DOHH2 (cell line): ENCODE measurements around the gene LTO1.

Experiments
- H3F3A ChIP-seq: fragments of 200-600 bp; sonication (generic), shearing (Covaris generic); 2 replicates; pipeline ENCODE4 v1.6.0; 2016; ENCODE audit warnings: antibody characterized with exemption, mild to moderate bottlenecking; ENCODE audit not compliant: control insufficient read depth, insufficient read depth
- H3K27ac ChIP-seq: fragments of 200-600 bp; sonication (generic); 2 replicates; pipeline ENCODE4 v1.5.1; 2014; ENCODE audit warnings: low read depth, mild to moderate bottlenecking, low read length, moderate library complexity
- H3K27me3 ChIP-seq: fragments of 200-600 bp; sonication (generic); 2 replicates; pipeline ENCODE4 v1.6.1; 2014; ENCODE audit warnings: mild to moderate bottlenecking, low read length, mixed read lengths; ENCODE audit not compliant: control insufficient read depth
- H3K36me3 ChIP-seq: fragments of 200-600 bp; sonication (generic); 2 replicates; pipeline ENCODE4 v1.6.1; 2014; ENCODE audit warnings: mild to moderate bottlenecking, low read length, moderate library complexity, mixed read lengths; ENCODE audit not compliant: control insufficient read depth
- H3K4me1 ChIP-seq: fragments of 200-600 bp; sonication (generic); 2 replicates; pipeline ENCODE4 v1.6.1; 2014; ENCODE audit warnings: mild to moderate bottlenecking, low read length, mixed read lengths; ENCODE audit not compliant: control insufficient read depth
- H3K4me2 ChIP-seq: fragments of 200-600 bp; sonication (generic); 2 replicates; pipeline ENCODE4 v1.6.0; 2014; ENCODE audit warnings: mild to moderate bottlenecking, low read length, moderate library complexity
- H3K4me3 ChIP-seq: fragments of 200-600 bp; sonication (generic); 2 replicates; pipeline ENCODE4 v1.5.1; 2014; ENCODE audit warnings: mild to moderate bottlenecking, low read length, mixed read lengths
- H3K79me2 ChIP-seq: fragments of 200-600 bp; sonication (generic); 2 replicates; pipeline ENCODE4 v1.6.1; 2014; ENCODE audit warnings: mild to moderate bottlenecking, low read length, mixed read lengths; ENCODE audit not compliant: control insufficient read depth
- H3K9me2 ChIP-seq: fragments of 200-600 bp; sonication (generic); replicated peaks from 2 replicates; pipeline ENCODE4 v1.6.1; 2014; ENCODE audit warnings: mild to moderate bottlenecking, low read length, mixed read lengths; ENCODE audit not compliant: control insufficient read depth
- H3K9me3 ChIP-seq: fragments of 200-600 bp; sonication (generic); 2 replicates; pipeline ENCODE4 v1.6.1; 2014; ENCODE audit warnings: antibody characterized with exemption, low read length, mixed read lengths; ENCODE audit not compliant: control insufficient read depth, insufficient read depth
- H4K20me1 ChIP-seq: fragments of 200-600 bp; sonication (generic); 2 replicates; pipeline ENCODE4 v1.6.0; 2014; ENCODE audit warnings: low read depth, mild to moderate bottlenecking, antibody characterized with exemption, low read length, moderate library complexity; ENCODE audit not compliant: control insufficient read depth, insufficient read depth
- CTCF ChIP-seq: fragments of 200-600 bp; sonication (generic); IDR thresholded peaks from one replicate; pipeline ENCODE4 v1.5.1; 2014; ENCODE audit warnings: antibody characterized with exemption, mild to moderate bottlenecking, low read depth, low read length; ENCODE audit not compliant: poor library complexity, severe bottlenecking
- EZH2phosphoT487 ChIP-seq: fragments of 200-600 bp; sonication (generic); IDR thresholded peaks from 2 replicates; pipeline ENCODE4 v1.6.1; 2017; ENCODE audit warnings: borderline replicate concordance, mild to moderate bottlenecking, antibody characterized with exemption, low read length, moderate library complexity, mixed read lengths

LTO1 gene

GRCh38 chr11:69648679-69649575 is 26.2 kb downstream of the LTO1 start:
- Histone ChIP-seq H3K4me1 (no peaks in the 10 kb centered on the region), H3K36me3 (no peaks in the 10 kb centered on the region), H3K4me2 (no peak overlapping the region), H3K4me3 (no peak overlapping the region), H3K27me3 (no peaks in the 10 kb centered on the region), H3K9me3 (no peaks in the 10 kb centered on the region), H3K9me2 (no peaks in the 10 kb centered on the region), H3K79me2 (no peaks in the 10 kb centered on the region), H4K20me1 (no peaks in the 10 kb centered on the region), H3F3A (no peaks in the 10 kb centered on the region), H3K27ac (no peak overlapping the region)
- TF ChIP-seq CTCF (no peak), EZH2phosphoT487 (no peak)

- Histone ChIP-seq H3K79me2 (no peaks in the 10 kb centered on the region), H3K27ac (no peak overlapping the region), H3K36me3 (no peaks in the 10 kb centered on the region), H3K9me3 (no peaks in the 10 kb centered on the region), H3K9me2 (no peaks in the 10 kb centered on the region), H3K27me3 (peaks cover 3% of the 10 kb centered on the region), H3K4me2 (no peak overlapping the region), H3K4me1 (peaks cover 3% of the 10 kb centered on the region), H3F3A (no peaks in the 10 kb centered on the region), H3K4me3 (no peak overlapping the region), H4K20me1 (no peaks in the 10 kb centered on the region)
- no peak for TF ChIP-seq CTCF
- no peak for TF ChIP-seq EZH2phosphoT487
These were observed 27.2 kb downstream of the LTO1 start for GRCh38 chr11:69647761-69648497.

- no peaks in the 10 kb centered on the region for H3K9me2 ChIP-seq
- no peaks in the 10 kb centered on the region for H3F3A ChIP-seq
- H3K79me2 ChIP-seq = no peaks in the 10 kb centered on the region
- no peaks in the 10 kb centered on the region for H3K36me3 ChIP-seq
- H3K4me3 ChIP-seq = no peak overlapping the region
- peaks cover 6% of the 10 kb centered on the region for H3K4me1 ChIP-seq
- H3K27ac ChIP-seq = no peak overlapping the region
- no peaks in the 10 kb centered on the region for H3K9me3 ChIP-seq
- H3K27me3 ChIP-seq = peaks cover 8% of the 10 kb centered on the region
- TF ChIP-seq EZH2phosphoT487 = no peak
- TF ChIP-seq CTCF = no peak
- H3K4me2 ChIP-seq = no peak overlapping the region
- no peaks in the 10 kb centered on the region for H4K20me1 ChIP-seq
These were observed 27.8 kb downstream of the LTO1 start for GRCh38 chr11:69647390-69647748.
